Left colon (tissue), 2 donors: Measurements from ENCODE around the gene KRTAP4-7. TPM values are rescaled to one million over a fixed set of nuclear protein-coding genes. Genes with fewer than 3 reads are reported as not detected.
"Not testable (repeated sequence)": the region's sequence is repeated elsewhere in the genome, so short reads cannot be mapped to it uniquely, and the experiment has no call there.

Experiments used
- ATAC-seq: fragments of 200-7000 bp; cut with Tn5 transposase; one replicate; pipeline ENCODE4 v1.9.1; 2020; ENCODE audit warnings: mild to moderate bottlenecking, moderate library complexity
- DNase-seq, 2 donors: peaks; one replicate each; pipeline ENCODE4 v3.0.0-alpha.2; 2020
- intact Hi-C, 2 donors: fragments of 100-400 bp; cut with DNase I in 1 of 2; cut with micrococcal nuclease in 1 of 2; formaldehyde crosslinking; loops; one replicate each; pipeline versions ENCODE4 v1.11.2 to v1.14.0; 2022; cut with DNase I, micrococcal nuclease
- long read RNA-seq: library from polyadenylated mRNA; unstranded; transcript quantifications from one replicate; pipeline ENCODE4 v2.0.0, GENCODE V29; 2021
- total RNA-seq, 2 donors: library from RNA; stranded (reverse); fragmentation: NEBNext Ultra II Directional; extraction: Animal tissue kit (Norgen Biotek cat#: 25700); gene quantifications; one replicate each; pipeline ENCODE4 v1.2.1, GENCODE V29; 2021
- donor health status: DM: no; HTN: no; CAD: no.
- donor health status: DM: yes; HTN: yes; CAD: no.

Gene KRTAP4-7
- not detected for total RNA-seq
- long read RNA-seq: 0 reads

GRCh38 chr17:41084100-41084856, at the start of gene KRTAP4-7:
TSS of gene KRTAP4-7 (plus strand) at chr17:41084150. CDS start at chr17:41084207, 57 bp downstream.
- DNase-seq, ATAC-seq, intact Hi-C loops: not testable (repeated sequence)

DNA sequence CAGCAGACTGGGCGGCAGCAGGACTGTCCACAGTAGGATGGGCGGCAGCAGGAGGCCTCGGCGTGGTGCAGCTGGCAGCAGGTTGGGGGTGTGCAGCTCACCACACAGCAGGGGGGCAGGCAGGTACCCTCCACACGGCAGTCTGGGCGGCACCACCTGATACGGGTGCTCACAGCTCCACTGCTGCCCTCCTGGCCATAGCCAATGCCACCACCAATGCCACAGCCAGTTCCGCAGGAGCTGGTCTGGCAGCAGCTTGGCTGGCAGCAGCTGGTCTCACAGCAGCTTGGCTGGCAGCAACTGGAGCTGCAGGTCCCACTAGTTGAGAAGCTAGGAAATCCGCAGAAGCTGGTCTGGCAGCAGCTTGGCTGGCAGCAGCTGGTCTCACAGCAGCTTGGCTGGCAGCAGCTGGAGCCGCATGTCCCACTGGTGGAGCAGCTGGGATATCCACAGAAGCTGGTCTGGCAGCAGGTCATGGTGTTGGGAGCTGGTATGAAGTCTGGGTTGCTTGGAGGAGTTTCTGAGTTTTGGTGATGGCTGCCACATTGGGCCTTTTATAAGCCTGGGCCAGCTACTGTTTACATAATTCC, 49.5 kb upstream of the KRTAP4-7 start, which contains the start of gene KRTAP1-3:
KRTAP1-3 (minus strand) TSS at position 529 of the 590 bp plus-strand sequence; CDS start at position 476, 53 bp downstream.
- intact Hi-C loops, ATAC-seq, DNase-seq: not testable (repeated sequence)

GRCh38 chr17:41037853-41038350, 46.0 kb upstream of the KRTAP4-7 start:
- ATAC-seq (no peak), DNase-seq (no peak)

DNA sequence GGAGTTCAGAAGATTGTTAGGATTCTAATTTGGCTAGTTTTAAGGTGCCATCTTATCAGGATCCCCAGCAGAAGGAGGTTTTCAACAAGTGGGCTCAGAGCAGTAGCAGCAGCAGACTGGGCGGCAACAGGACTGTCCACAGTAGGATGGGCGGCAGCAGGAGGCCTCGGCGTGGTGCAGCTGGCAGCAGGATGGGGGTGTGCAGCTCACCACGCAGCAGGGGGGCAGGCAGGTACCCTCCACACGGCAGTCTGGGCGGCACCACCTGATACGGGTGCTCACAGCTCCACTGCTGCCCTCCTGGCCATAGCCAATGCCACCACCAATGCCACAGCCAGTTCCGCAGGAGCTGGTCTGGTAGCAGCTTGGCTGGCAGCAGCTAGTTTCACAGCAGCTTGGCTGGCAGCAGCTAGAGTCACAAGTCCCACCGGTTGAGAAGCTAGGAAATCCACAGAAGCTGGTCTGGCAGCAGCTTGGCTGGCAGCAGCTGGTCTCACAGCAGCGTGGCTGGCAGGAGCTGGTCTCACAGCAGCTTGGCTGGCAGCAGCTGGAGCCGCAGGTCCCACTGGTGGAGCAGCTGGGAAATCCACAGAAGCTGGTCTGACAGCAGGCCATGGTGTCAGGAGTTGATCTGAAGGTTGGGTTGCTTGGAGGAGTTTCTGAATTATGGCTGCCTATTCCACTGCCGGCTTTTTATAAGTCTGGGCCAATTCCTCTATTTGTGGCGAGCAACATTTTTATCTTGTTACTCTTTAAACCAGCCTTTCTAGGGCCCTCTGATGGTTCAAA, 43.0 kb upstream of the KRTAP4-7 start, which contains the start of gene KRTAP1-1:
KRTAP1-1 (minus strand) TSS at position 668 of the 789 bp plus-strand sequence; CDS start at position 615, 53 bp downstream.
- not testable (repeated sequence) for ATAC-seq, DNase-seq

More at GRCh38 chr17:41037853-41038350, 46.0 kb upstream of the KRTAP4-7 start:
- intact Hi-C loops: no loop called here

DNA sequence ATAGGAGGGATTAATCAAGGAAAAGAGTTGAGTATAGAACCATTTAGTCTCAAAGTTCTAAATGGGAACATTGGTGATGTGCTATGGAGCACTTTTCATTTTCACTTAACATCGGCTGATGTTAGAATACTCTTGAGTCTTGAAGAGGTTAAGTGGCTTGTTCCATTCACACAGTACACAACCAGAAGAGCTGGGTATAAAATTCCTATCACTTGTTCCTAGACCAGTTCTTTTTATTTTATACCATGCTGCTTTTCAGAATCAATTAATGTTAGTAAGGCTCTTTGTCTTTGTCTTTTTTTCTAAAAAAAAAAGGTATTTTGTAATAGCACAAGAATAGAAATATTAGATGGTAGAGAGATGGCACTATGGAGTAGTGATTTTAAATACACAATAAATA, 41.0 kb upstream of the KRTAP4-7 start:
- DNase-seq (no peak), ATAC-seq (no peak)
- intact Hi-C loops: no loop called here

More for the DNA sequence above, 43.0 kb upstream of the KRTAP4-7 start, which contains the start of gene KRTAP1-1:
- intact Hi-C loops: not testable (repeated sequence)

GRCh38 chr17:41046735-41047465, 37.0 kb upstream of the KRTAP4-7 start, which contains the start of gene KRTAP2-1:
TSS of gene KRTAP2-1 (minus strand) at chr17:41047316. CDS start at chr17:41047267, 49 bp downstream.
- intact Hi-C loops, ATAC-seq, DNase-seq: not testable (repeated sequence)

- intact Hi-C loops: no loop called here
- DNase-seq: no peak
These were observed 35.5 kb upstream of the KRTAP4-7 start for GRCh38 chr17:41048441-41048840.

DNA sequence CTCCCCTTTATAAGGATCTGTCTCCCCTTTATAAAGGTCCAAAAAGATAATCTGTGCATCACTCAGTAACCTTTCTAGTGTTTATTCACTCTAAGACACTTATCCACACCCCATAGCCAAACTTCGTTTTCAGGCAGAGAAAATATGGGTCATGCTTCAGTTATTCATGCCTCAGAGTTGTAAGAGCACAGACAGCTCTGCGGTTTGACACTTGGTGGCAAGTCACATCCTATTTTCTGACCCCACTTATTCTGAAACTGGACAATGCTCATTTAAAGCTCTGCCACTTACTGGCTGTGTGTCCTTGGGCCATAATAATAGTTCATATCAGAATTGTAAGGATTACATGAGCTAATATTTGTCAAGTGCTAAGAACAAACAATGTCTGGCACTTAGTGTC, 34.8 kb upstream of the KRTAP4-7 start:
- intact Hi-C loops: no loop called here
- ATAC-seq (no peak), DNase-seq (no peak)

More at GRCh38 chr17:41048441-41048840, 35.5 kb upstream of the KRTAP4-7 start:
- ATAC-seq: no peak

GRCh38 chr17:41052566-41052965, 31.4 kb upstream of the KRTAP4-7 start:
- no peak for DNase-seq
- intact Hi-C loops: no loop called here
- ATAC-seq: no peak

DNA sequence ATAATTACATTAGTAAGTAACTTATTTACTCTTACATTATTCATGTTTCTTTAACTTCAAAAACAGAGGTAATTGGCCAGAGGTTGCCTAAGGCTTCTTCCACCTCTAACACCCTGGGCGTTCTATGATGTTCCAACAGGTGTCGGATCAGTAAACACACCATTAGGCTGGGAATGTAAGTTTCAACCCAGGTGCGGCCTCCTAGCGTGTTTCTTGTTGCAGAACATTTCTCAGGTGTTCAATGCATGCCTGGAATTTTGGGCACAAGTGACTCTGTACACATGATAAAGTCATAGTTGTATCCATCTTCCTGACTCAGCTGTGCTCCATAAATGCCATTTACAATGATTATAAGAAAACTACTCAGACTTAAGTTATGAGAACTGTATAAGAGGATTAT, 29.9 kb upstream of the KRTAP4-7 start:
- ATAC-seq: no peak
- DNase-seq: no peak
- intact Hi-C loops: no loop called here

DNA sequence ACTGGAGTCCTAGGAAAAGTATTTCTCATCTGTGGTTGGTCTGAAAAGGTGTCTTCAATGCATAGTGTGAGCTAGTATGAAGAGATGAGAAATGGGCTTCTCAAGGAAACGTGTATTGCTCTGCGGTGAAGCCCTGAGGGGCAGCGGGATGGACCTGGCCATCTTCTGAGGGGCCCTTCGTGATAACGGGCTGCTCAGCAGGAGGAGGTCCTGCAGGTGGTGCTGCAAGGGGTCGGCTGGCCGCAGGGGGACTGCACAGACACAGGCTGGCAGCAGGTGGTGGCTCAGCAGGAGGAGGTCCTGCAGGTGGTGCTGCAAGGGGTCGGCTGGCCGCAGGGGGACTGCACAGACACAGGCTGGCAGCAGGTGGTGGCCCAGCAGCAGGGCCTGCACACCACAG, 29.4 kb upstream of the KRTAP4-7 start:
- ATAC-seq, DNase-seq, intact Hi-C loops: not testable (repeated sequence)

- ATAC-seq, DNase-seq, intact Hi-C loops: not testable (repeated sequence)
These were observed 28.8 kb upstream of the KRTAP4-7 start, which contains the start of gene KRTAP2-2 for GRCh38 chr17:41055130-41055529. TSS of gene KRTAP2-2 (minus strand) at chr17:41055230. CDS start at chr17:41055211, 19 bp downstream.

DNA sequence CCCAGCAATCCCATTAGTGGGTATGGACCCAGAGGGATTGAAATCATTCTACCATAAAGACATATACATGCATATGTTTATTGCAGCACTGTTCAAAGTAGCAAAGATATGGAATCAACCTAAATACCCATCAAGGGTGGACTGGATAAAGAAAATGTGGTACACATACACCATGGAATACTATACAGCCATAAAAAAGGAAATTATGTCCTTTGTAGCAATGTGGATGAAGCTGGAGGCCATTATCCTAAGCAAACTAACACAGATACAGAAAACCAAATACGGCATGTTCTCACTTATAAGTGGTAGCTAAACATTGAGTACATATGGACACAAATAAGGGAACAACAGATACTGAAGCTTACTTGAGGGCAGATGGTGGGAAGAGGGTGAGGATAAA, 26.4 kb upstream of the KRTAP4-7 start:
- DNase-seq (no peak), ATAC-seq (no peak)
- intact Hi-C loops: no loop called here

DNA sequence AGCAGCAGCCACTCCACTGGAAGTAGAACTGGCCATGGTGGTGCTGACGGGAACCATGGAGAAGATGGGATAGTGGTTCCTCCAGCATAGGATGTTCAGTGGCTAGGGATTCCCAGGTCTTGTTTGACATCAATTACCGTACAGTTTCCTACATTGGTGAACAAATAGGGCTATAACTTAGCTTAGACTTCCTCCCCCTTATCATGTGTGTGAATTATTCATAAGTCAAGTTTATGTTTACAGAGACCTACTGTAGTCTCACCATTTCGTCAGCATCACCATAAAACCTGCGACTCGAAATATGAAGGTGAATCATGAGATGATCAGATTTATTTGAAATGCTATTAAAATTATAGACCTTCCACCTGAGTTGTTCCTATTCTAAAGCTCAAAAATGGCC, 25.2 kb upstream of the KRTAP4-7 start:
- intact Hi-C loops: no loop called here
- DNase-seq (no peak), ATAC-seq (no peak)

DNA sequence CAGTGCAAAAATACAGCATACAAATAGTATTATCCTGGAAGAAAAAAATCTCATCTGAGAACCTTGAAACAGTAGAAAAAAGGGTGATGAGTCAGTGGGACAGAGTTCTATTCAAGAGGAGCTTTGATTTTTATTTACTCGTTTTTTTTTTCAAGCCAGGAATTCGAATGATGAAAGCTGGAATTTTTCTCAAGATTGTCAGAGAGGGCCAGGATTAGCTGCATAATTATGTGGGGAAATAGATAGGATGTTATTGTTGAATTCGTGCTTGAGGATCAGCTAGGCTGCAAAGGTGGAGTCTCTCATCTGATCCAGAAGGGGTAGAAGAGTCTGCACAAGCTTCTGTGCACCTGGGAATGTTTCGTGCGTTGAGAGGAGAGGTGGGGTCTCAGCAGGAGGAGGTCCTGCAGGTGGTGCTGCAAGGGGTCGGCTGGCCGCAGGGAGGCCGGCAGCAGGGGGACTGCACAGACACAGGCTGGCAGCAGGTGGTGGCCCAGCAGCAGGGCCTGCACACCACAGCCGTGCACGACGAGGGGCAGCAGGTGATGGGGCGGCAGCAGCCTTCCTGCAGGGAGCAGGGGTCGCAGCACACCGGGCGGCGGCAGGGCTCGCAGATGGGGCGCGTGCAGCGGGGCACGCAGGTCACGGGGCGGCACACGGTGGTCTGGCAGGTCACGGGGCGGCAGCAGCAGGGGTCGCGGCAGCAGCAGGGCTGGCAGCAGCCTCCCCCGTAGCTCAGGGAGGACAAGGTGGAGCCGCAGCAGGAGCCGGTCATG, 24.5 kb upstream of the KRTAP4-7 start:
- DNase-seq, intact Hi-C loops, ATAC-seq: not testable (repeated sequence)

DNA sequence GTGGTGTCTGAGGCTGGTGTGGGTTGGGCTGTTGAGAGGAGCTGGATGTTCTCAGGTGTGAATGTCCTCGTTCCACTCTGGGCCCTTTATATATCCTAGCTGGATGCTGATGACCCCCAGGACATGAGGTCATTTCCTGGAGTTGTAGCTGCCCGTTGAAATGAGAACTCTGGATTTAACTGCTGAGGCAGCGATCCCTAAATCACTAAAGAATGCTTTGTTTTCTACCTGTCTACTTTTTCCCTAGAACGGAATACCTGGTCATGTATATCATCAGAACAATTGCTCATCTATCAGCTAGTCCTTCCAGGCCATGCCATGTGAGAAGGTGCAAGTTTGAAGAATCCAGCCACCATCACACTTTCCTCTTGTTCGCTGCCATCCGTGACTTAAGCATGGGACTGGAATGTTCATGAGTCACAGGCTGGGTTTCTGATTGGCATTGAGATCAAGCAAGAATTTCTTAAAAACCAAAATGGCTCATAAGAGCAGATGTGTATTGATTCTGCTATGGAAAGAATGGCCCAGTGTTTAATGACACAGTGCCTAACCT, 23.8 kb upstream of the KRTAP4-7 start, which contains the start of gene KRTAP2-3:
KRTAP2-3 (minus strand) TSS at position 63 of the 553 bp plus-strand sequence. CDS start 64 bp downstream, outside the sequence.
- no peak for ATAC-seq
- intact Hi-C loops: no loop called here
- DNase-seq: no peak

DNA sequence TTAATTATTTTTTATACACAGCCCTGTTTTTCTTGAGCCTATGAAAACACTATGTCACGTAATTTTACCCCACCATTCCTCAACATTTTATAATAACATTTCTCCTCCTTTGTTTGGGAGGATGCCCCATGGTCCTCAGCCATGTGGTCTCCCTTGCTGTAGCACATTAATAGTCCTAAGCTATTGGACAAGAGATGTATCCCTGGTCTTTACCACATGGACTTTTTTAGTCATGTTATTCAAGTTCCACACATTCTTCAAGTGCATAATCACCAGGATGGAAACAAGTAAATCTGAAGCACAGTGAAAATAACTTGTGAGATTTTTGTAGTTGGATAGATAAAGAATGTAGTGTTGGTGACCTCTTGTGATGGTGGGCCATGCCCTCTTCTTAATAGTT, 22.0 kb upstream of the KRTAP4-7 start:
- DNase-seq (no peak), ATAC-seq (no peak)
- intact Hi-C loops: no loop called here
